Measurements from ENCODE around the gene ANKRD10. TPM values are rescaled to one million over a fixed set of nuclear protein-coding genes. Genes with fewer than 3 reads are reported as not detected.

The ANKRD10 gene
- total RNA-seq, 4 donors from 2014 or later: 200 to 241 (median 207) TPM

GRCh38 chr13:110936519-110936918 is 21.6 kb upstream of the ANKRD10 start:
- Histone ChIP-seq H3K4me1 (no peaks in the 10 kb centered on the region), H3K9me3 (peaks cover 0 to 29% (median 4%) of the 10 kb centered on the region in 4 donors), H3K27me3 (no peaks in the 10 kb centered on the region), H3K36me3 (no peaks in the 10 kb centered on the region), H3K4me3 (no peak overlapping the region), H3K27ac (no peak overlapping the region)
- 94 to 96% methylated on average over 23 of the region's 23 CpGs for WGBS, 2 donors
- TF ChIP-seq CTCF (IDR thresholded peaks at IDR 0.05) (no peak), POLR2A (IDR thresholded peaks at IDR 0.05) (no peak), EP300 (IDR thresholded peaks at IDR 0.05) (no peak)
- no peak for DNase-seq (ENCODE audit: low spot score in 2 of 2)

- Histone ChIP-seq H3K36me3 (no peaks in the 10 kb centered on the region), H3K4me1 (no peaks in the 10 kb centered on the region), H3K27ac (no peak overlapping the region), H3K9me3 (peaks cover 0 to 29% (median 4%) of the 10 kb centered on the region in 4 donors), H3K27me3 (no peaks in the 10 kb centered on the region), H3K4me3 (no peak overlapping the region)
- TF ChIP-seq EP300 (IDR thresholded peaks at IDR 0.05) (no peak), POLR2A (IDR thresholded peaks at IDR 0.05) (no peak), CTCF (IDR thresholded peaks at IDR 0.05) (no peak)
- DNase-seq (ENCODE audit: low spot score in 2 of 2): no peak
- 93 to 94% methylated on average over 3 of the region's 3 CpGs for WGBS, 2 donors
Measured at GRCh38 chr13:110932588-110932987, 17.7 kb upstream of the ANKRD10 start.

- Histone ChIP-seq H3K27me3 (no peaks in the 10 kb centered on the region), H3K4me1 (no peaks in the 10 kb centered on the region), H3K9me3 (peaks cover 0 to 20% (median 4%) of the 10 kb centered on the region in 4 donors), H3K4me3 (no peak overlapping the region), H3K36me3 (no peaks in the 10 kb centered on the region), H3K27ac (no peak overlapping the region)
- 74 to 90% methylated on average over 3 of the region's 3 CpGs for WGBS, 2 donors
- TF ChIP-seq EP300 (IDR thresholded peaks at IDR 0.05) (no peak), POLR2A (IDR thresholded peaks at IDR 0.05) (no peak), CTCF (IDR thresholded peaks at IDR 0.05) (no peak)
- no peak for DNase-seq (ENCODE audit: low spot score in 2 of 2)
Measured at GRCh38 chr13:110929104-110929777, 14.4 kb upstream of the ANKRD10 start.

GRCh38 chr13:110925023-110925612 is 10.2 kb upstream of the ANKRD10 start:
- Histone ChIP-seq H3K27ac (no peak overlapping the region), H3K4me3 (no peak overlapping the region), H3K9me3 (no peaks in the 10 kb centered on the region), H3K4me1 (peaks cover 0 to 1% (median 0%) of the 10 kb centered on the region in 4 donors), H3K36me3 (no peaks in the 10 kb centered on the region), H3K27me3 (no peaks in the 10 kb centered on the region)
- DNase-seq (ENCODE audit: low spot score in 2 of 2): no peak
- 66 to 73% methylated on average over 8 of the region's 8 CpGs for WGBS, 2 donors
- no peak for TF ChIP-seq POLR2A (IDR thresholded peaks at IDR 0.05)
- peak in 1 of 5 experiments; percentile 3 for TF ChIP-seq CTCF (IDR thresholded peaks at IDR 0.05)
- TF ChIP-seq EP300 (IDR thresholded peaks at IDR 0.05): no peak

- no peaks in the 10 kb centered on the region for H3K27me3 ChIP-seq
- H3K4me1 ChIP-seq: peaks cover 0 to 4% (median 0%) of the 10 kb centered on the region in 4 donors
- TF ChIP-seq POLR2A (IDR thresholded peaks at IDR 0.05): no peak
- no peak for TF ChIP-seq EP300 (IDR thresholded peaks at IDR 0.05)
- TF ChIP-seq CTCF (IDR thresholded peaks at IDR 0.05): no peak
- DNase-seq (ENCODE audit: low spot score in 2 of 2): no peak
- no peak overlapping the region for H3K27ac ChIP-seq
- H3K4me3 ChIP-seq: no peak overlapping the region
- WGBS, 2 donors: 81 to 83% methylated on average over 4 of the region's 4 CpGs
- H3K9me3 ChIP-seq: no peaks in the 10 kb centered on the region
- H3K36me3 ChIP-seq: no peaks in the 10 kb centered on the region
Measured at GRCh38 chr13:110924639-110924934, 9.7 kb upstream of the ANKRD10 start.

Measured in tibial nerve (tissue), 4 donors.